C4-2B (cell line): ENCODE data around the gene RAB22A.

Source experiments
- H3K27ac ChIP-seq: fragments of 450-650 bp; 2 replicates; pipeline ENCODE4 v1.5.1; 2017
- ZFX ChIP-seq: fragments of 450-650 bp; IDR thresholded peaks from 2 replicates; pipeline ENCODE4 v1.6.1; 2017
- TF ChIP-seq, protein P1 (sequence below): fragments of 450-650 bp; conservative IDR thresholded peaks from 2 replicates; pipeline ENCODE4 v1.5.1; 2017; ENCODE audit warnings: mild to moderate bottlenecking

RAB22A gene

DNA sequence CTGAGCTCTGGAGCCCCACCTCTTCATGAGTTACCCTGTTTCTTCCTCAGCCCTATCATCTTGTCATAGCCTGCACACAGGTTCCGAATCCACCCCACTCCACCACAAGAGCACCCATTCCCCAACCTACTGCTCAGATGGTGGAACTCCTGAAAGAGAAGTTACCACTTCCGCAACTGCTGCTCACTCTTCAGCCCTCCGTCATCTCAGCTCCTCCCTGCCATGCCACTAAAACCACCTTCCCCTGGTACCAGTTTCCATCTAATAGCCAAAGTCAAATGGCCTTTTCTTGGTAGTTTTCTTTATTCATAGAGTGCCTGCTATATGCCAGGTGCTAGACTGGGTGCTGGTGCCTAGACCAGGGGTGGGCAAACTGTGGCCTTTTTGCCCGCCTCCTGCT, 3.9 kb downstream of the RAB22A start:
- TF ChIP-seq, protein P1, sequence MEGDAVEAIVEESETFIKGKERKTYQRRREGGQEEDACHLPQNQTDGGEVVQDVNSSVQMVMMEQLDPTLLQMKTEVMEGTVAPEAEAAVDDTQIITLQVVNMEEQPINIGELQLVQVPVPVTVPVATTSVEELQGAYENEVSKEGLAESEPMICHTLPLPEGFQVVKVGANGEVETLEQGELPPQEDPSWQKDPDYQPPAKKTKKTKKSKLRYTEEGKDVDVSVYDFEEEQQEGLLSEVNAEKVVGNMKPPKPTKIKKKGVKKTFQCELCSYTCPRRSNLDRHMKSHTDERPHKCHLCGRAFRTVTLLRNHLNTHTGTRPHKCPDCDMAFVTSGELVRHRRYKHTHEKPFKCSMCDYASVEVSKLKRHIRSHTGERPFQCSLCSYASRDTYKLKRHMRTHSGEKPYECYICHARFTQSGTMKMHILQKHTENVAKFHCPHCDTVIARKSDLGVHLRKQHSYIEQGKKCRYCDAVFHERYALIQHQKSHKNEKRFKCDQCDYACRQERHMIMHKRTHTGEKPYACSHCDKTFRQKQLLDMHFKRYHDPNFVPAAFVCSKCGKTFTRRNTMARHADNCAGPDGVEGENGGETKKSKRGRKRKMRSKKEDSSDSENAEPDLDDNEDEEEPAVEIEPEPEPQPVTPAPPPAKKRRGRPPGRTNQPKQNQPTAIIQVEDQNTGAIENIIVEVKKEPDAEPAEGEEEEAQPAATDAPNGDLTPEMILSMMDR = no peak
- H3K27ac ChIP-seq = no peak overlapping the region

GRCh38 chr20:58321205-58321604, 11.7 kb downstream of the RAB22A start:
- TF ChIP-seq, protein P1 = no peak
- no peak for TF ChIP-seq ZFX
- no peak overlapping the region for H3K27ac ChIP-seq

GRCh38 chr20:58322083-58322482, 12.6 kb downstream of the RAB22A start:
- TF ChIP-seq, protein P1 = no peak
- no peak for TF ChIP-seq ZFX
- no peak overlapping the region for H3K27ac ChIP-seq

- TF ChIP-seq, protein P1 = no peak
- TF ChIP-seq ZFX = no peak
Measured at GRCh38 chr20:58325912-58326311, 16.4 kb downstream of the RAB22A start.

DNA sequence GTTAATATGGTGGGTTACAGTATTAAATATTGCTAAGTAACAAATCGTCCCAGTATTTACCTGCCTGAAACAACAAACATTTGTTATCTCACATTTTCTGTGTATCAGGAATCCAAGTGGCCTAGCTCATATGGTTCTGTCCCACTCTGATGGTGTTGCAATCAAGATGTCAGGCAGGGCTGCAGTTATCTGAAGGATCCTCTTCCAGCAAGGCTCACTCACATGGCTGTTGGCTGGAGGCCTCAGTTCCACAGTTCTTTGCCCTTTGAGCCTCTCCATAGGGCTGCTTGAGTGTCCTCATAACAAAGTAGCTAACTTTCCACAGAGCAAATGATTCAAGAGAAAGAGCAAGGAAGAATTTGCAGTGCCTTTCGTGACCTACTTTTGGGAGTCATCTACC, 17.7 kb downstream of the RAB22A start:
- no peak for TF ChIP-seq ZFX
- TF ChIP-seq, protein P1 = no peak
- H3K27ac ChIP-seq = no peak overlapping the region

More at GRCh38 chr20:58325912-58326311, 16.4 kb downstream of the RAB22A start:
- no peak overlapping the region for H3K27ac ChIP-seq

- TF ChIP-seq ZFX = no peak
- TF ChIP-seq, protein P1 = no peak
Measured at GRCh38 chr20:58328836-58329235, 19.3 kb downstream of the RAB22A start.

GRCh38 chr20:58329711-58330110, 20.2 kb downstream of the RAB22A start:
- H3K27ac ChIP-seq = no peak overlapping the region
- TF ChIP-seq, protein P1 = no peak
- TF ChIP-seq ZFX = no peak

More at GRCh38 chr20:58328836-58329235, 19.3 kb downstream of the RAB22A start:
- H3K27ac ChIP-seq = no peak overlapping the region
